Endodermal cell (in vitro differentiated cells): ENCODE data around the gene RNLS. TPM values are rescaled to one million over a fixed set of nuclear protein-coding genes. Genes with fewer than 3 reads are reported as not detected.

Experiments used
- DNase-seq: peaks from one replicate; pipeline ENCODE4 v3.0.0-alpha.2; 2017
- H3K27ac ChIP-seq: 2 replicates; pipeline ENCODE4 v1.5.1; 2013; ENCODE audit warnings: mild to moderate bottlenecking, low read depth, low read length, moderate library complexity
- H3K27me3 ChIP-seq: 2 replicates; pipeline ENCODE4 v1.6.1; 2013; ENCODE audit warnings: mild to moderate bottlenecking, low read length, moderate library complexity; ENCODE audit not compliant: insufficient read depth, control insufficient read depth, poor library complexity, severe bottlenecking
- H3K36me3 ChIP-seq: 2 replicates; pipeline ENCODE4 v1.7.0; 2013; ENCODE audit warnings: mild to moderate bottlenecking, low read length, moderate library complexity; ENCODE audit not compliant: control insufficient read depth, insufficient read depth
- H3K4me1 ChIP-seq: one replicate; pipeline ENCODE4 v1.7.0; 2013; ENCODE audit warnings: low read length; ENCODE audit not compliant: control insufficient read depth, insufficient read depth
- H3K4me3 ChIP-seq: 2 replicates; pipeline ENCODE4 v1.5.1; 2013; ENCODE audit warnings: mild to moderate bottlenecking, low read length, moderate library complexity
- H3K9ac ChIP-seq: 2 replicates; pipeline ENCODE4 v1.6.1; 2013; ENCODE audit warnings: mild to moderate bottlenecking, low read length, moderate library complexity; ENCODE audit not compliant: poor library complexity, severe bottlenecking; ENCODE audit errors: extremely low read depth
- H3K9me3 ChIP-seq: 2 replicates; pipeline ENCODE4 v1.6.1; 2013; ENCODE audit warnings: mild to moderate bottlenecking, low read length, moderate library complexity; ENCODE audit not compliant: control insufficient read depth
- H3K27ac Mint-ChIP-seq: 2 replicates; pipeline ENCODE4 v1.8.0; 2020; ENCODE audit warnings: mixed read lengths
- H3K27me3 Mint-ChIP-seq: 2 replicates; pipeline ENCODE4 v1.8.0; 2021; ENCODE audit warnings: mild to moderate bottlenecking, mixed read lengths; ENCODE audit not compliant: insufficient read depth
- H3K36me3 Mint-ChIP-seq: 2 replicates; pipeline ENCODE4 v1.8.0; 2020; ENCODE audit warnings: low read depth, mixed read lengths
- H3K4me1 Mint-ChIP-seq: 2 replicates; pipeline ENCODE4 v1.8.0; 2020; ENCODE audit warnings: mixed read lengths
- H3K4me3 Mint-ChIP-seq: 2 replicates; pipeline ENCODE4 v1.8.0; 2020; ENCODE audit warnings: mild to moderate bottlenecking, moderate library complexity, mixed read lengths
- H3K9me3 Mint-ChIP-seq: 2 replicates; pipeline ENCODE4 v1.8.0; 2020; ENCODE audit warnings: mild to moderate bottlenecking, mixed read lengths
- CTCF ChIP-seq: fragments of 200-600 bp; sonication (generic); conservative IDR thresholded peaks from 2 replicates; pipeline ENCODE4 v1.5.0; 2021; ENCODE audit warnings: antibody characterized with exemption, mild to moderate bottlenecking
- WGBS, 2 experiments: methylation state at CpG; one replicate each; pipeline versions ENCODE4 v1.1.5 to v1.1.7; 2013; ENCODE audit warnings: missing lambda C conversion rate in 2 of 2, mixed read lengths in 1 of 2; ENCODE audit not compliant: insufficient coverage in 1 of 2, insufficient read length in 1 of 2; 5-methylcytosine and 5-hydroxymethylcytosine counted together
- total RNA-seq, 2 donors: library from RNA; stranded (reverse); fragmentation: NEBNext Ultra II Directional in 1 of 2; extraction: Animal tissue kit (Norgen Biotek cat#: 25700) in 1 of 2; gene quantifications; 2 replicates in 1 of 2; 3 replicates in 1 of 2; pipeline ENCODE4 v1.2.1, GENCODE V29; 2021

The RNLS gene
- total RNA-seq, 2 donors from 2014 or later = 10.1 to 12.3 TPM

- Histone ChIP-seq H3K36me3 (no peaks in the 10 kb centered on the region), H3K4me3 (no peak overlapping the region), H3K9me3 (no peaks in the 10 kb centered on the region), H3K4me1 (peaks cover 4% of the 10 kb centered on the region), H3K27ac (no peak overlapping the region), H3K27me3 (no peaks in the 10 kb centered on the region), H3K9ac (no peak overlapping the region)
- 90 to 94% methylated on average over 3 to 4 of the region's 4 CpGs for WGBS, 2 experiments
- no peak for TF ChIP-seq CTCF
- no peak overlapping the region for H3K27ac Mint-ChIP-seq
- peaks cover 19% of the 10 kb centered on the region for H3K4me1 Mint-ChIP-seq
- H3K4me3 Mint-ChIP-seq = no peak overlapping the region
- H3K27me3 Mint-ChIP-seq = no peaks in the 10 kb centered on the region
- no peaks in the 10 kb centered on the region for H3K36me3 Mint-ChIP-seq
- no peaks in the 10 kb centered on the region for H3K9me3 Mint-ChIP-seq
- DNase-seq = no peak
Measured at GRCh38 chr10:88531392-88532052, 51.6 kb downstream of the RNLS start.

- Histone ChIP-seq H3K27me3 (no peaks in the 10 kb centered on the region), H3K9me3 (no peaks in the 10 kb centered on the region), H3K4me1 (peaks cover 4% of the 10 kb centered on the region), H3K36me3 (no peaks in the 10 kb centered on the region), H3K27ac (no peak overlapping the region), H3K4me3 (no peak overlapping the region), H3K9ac (no peak overlapping the region)
- no peak overlapping the region for H3K4me3 Mint-ChIP-seq
- H3K9me3 Mint-ChIP-seq = no peaks in the 10 kb centered on the region
- H3K27me3 Mint-ChIP-seq = no peaks in the 10 kb centered on the region
- no peak for TF ChIP-seq CTCF
- DNase-seq = no peak
- no peaks in the 10 kb centered on the region for H3K36me3 Mint-ChIP-seq
- WGBS, 2 experiments = 96 to 97% methylated on average over 2 of the region's 3 CpGs
- H3K27ac Mint-ChIP-seq = no peak overlapping the region
- peaks cover 15% of the 10 kb centered on the region for H3K4me1 Mint-ChIP-seq
Measured at GRCh38 chr10:88530629-88531391, 52.3 kb downstream of the RNLS start.

GRCh38 chr10:88530093-88530492, 53.0 kb downstream of the RNLS start:
- Histone ChIP-seq H3K27ac (no peak overlapping the region), H3K4me1 (peaks cover 4% of the 10 kb centered on the region), H3K9me3 (no peaks in the 10 kb centered on the region), H3K36me3 (no peaks in the 10 kb centered on the region), H3K9ac (no peak overlapping the region), H3K27me3 (no peaks in the 10 kb centered on the region), H3K4me3 (no peak overlapping the region)
- Mint-ChIP-seq H3K9me3 (no peaks in the 10 kb centered on the region), H3K4me3 (no peak overlapping the region), H3K27me3 (no peaks in the 10 kb centered on the region), H3K36me3 (no peaks in the 10 kb centered on the region), H3K4me1 (peaks cover 9% of the 10 kb centered on the region), H3K27ac (no peak overlapping the region)
- 73% methylated on average over 2 of the region's 2 CpGs; no CpG with 5 or more reads in 1 of the 2 experiments for WGBS, 2 experiments
- no peak for DNase-seq
- no peak for TF ChIP-seq CTCF
